GM19351 (cell line): ENCODE results near the gene HNRNPM.
A peak's percentile ranks its signal among the peaks of the same experiment; 100 is the strongest.

ENCODE experiments used
- ATAC-seq: cut with Tn5 transposase; IDR thresholded peaks from one replicate; pipeline ENCODE4 v1.9.1; 2021; ENCODE audit warnings: mild to moderate bottlenecking, moderate library complexity; ENCODE audit not compliant: unreplicated experiment

HNRNPM gene

GRCh38 chr19:8485561-8486371, 41.0 kb downstream of the HNRNPM start:
- ATAC-seq: no peak

- ATAC-seq: no peak
Observed at GRCh38 chr19:8486661-8487136, 41.9 kb downstream of the HNRNPM start.

GRCh38 chr19:8487137-8487851, 42.5 kb downstream of the HNRNPM start:
- peak; percentile 58 for ATAC-seq

- no peak for ATAC-seq
Observed at GRCh38 chr19:8488365-8488764, 43.6 kb downstream of the HNRNPM start.

- no peak for ATAC-seq
Observed at GRCh38 chr19:8489561-8490394, 45.0 kb downstream of the HNRNPM start.

GRCh38 chr19:8490395-8490760, 45.6 kb downstream of the HNRNPM start:
- ATAC-seq: no peak

GRCh38 chr19:8490873-8491272, 46.1 kb downstream of the HNRNPM start:
- ATAC-seq: no peak

- ATAC-seq: no peak
Observed at GRCh38 chr19:8491574-8491973, 46.8 kb downstream of the HNRNPM start.

GRCh38 chr19:8494158-8494557, 49.4 kb downstream of the HNRNPM start:
- ATAC-seq: no peak

- ATAC-seq: no peak
Observed at GRCh38 chr19:8498295-8498694, 53.5 kb downstream of the HNRNPM start.

- no peak for ATAC-seq
Observed at GRCh38 chr19:8499048-8499833, 54.5 kb downstream of the HNRNPM start.

- ATAC-seq: no peak
Observed at GRCh38 chr19:8500158-8500557, 55.4 kb downstream of the HNRNPM start.

GRCh38 chr19:8501516-8501915, 56.7 kb downstream of the HNRNPM start:
- ATAC-seq: no peak

- no peak for ATAC-seq
Observed at GRCh38 chr19:8501981-8502380, 57.2 kb downstream of the HNRNPM start.

- ATAC-seq: no peak
Observed at GRCh38 chr19:8503510-8503909, 58.7 kb downstream of the HNRNPM start.

GRCh38 chr19:8504171-8504570, 59.4 kb downstream of the HNRNPM start:
- ATAC-seq: no peak

- ATAC-seq: no peak
Observed at GRCh38 chr19:8504919-8505318, 60.1 kb downstream of the HNRNPM start.

- peak; percentile 50 for ATAC-seq
Observed at GRCh38 chr19:8505680-8506401, 61.1 kb downstream of the HNRNPM start.

- no peak for ATAC-seq
Observed at GRCh38 chr19:8506402-8506957, 61.7 kb downstream of the HNRNPM start.
